DMS153 treated with DMSO at 0.1 percent for 48 hours (cell line): ENCODE data around the gene PDE4A.
"Not testable (repeated sequence)": the region's sequence is repeated elsewhere in the genome, so short reads cannot be mapped to it uniquely, and the experiment has no call there.

Source experiments
- DNase-seq: peaks from one replicate; lab custom pipeline; 2025; ENCODE audit not compliant: unreplicated experiment; lab: John Stamatoyannopoulos, UW

The PDE4A gene

GRCh38 chr19:10403137-10404021, 17.0 kb upstream of the PDE4A start, which contains the start of gene CDC37:
CDC37 (minus strand) TSS chr19:10403542; CDS start chr19:10403479, 63 bp downstream.
- DNase-seq: peak; percentile 65

- no peak for DNase-seq
These were observed 15.2 kb upstream of the PDE4A start for GRCh38 chr19:10404888-10405820.

GRCh38 chr19:10406191-10406590, 14.1 kb upstream of the PDE4A start:
- DNase-seq: no peak

- DNase-seq: no peak
These were observed 13.2 kb upstream of the PDE4A start for GRCh38 chr19:10407096-10407495.

GRCh38 chr19:10408511-10409283, 11.6 kb upstream of the PDE4A start:
- no peak for DNase-seq

GRCh38 chr19:10411224-10411623, 9.1 kb upstream of the PDE4A start:
- DNase-seq: not testable (repeated sequence)

GRCh38 chr19:10412257-10412977, 7.9 kb upstream of the PDE4A start:
- no peak for DNase-seq

GRCh38 chr19:10416083-10416379, 4.3 kb upstream of the PDE4A start:
- DNase-seq: no peak

- no peak for DNase-seq
These were observed 3.7 kb upstream of the PDE4A start for GRCh38 chr19:10416380-10417257.

- DNase-seq: no peak
These were observed 2.6 kb upstream of the PDE4A start for GRCh38 chr19:10417541-10418234.

GRCh38 chr19:10418235-10418484, 2.2 kb upstream of the PDE4A start:
- no peak for DNase-seq

- no peak for DNase-seq
These were observed 1.7 kb upstream of the PDE4A start for GRCh38 chr19:10418485-10419199.

GRCh38 chr19:10419200-10419645, 1.1 kb upstream of the PDE4A start:
- no peak for DNase-seq

- no peak for DNase-seq
These were observed 493 bp upstream of the PDE4A start for GRCh38 chr19:10419646-10420443.

GRCh38 chr19:10421240-10422045, 1.1 kb downstream of the PDE4A start:
- no peak for DNase-seq

- DNase-seq: no peak
These were observed 1.7 kb downstream of the PDE4A start for GRCh38 chr19:10422046-10422461.

- no peak for DNase-seq
These were observed 2.5 kb downstream of the PDE4A start for GRCh38 chr19:10422846-10423245.
